DOHH2 (cell line): ENCODE measurements around the gene CCNL1.

ENCODE experiments used
- H3F3A ChIP-seq: fragments of 200-600 bp; sonication (generic), shearing (Covaris generic); 2 replicates; pipeline ENCODE4 v1.6.0; 2016; ENCODE audit warnings: antibody characterized with exemption, mild to moderate bottlenecking; ENCODE audit not compliant: control insufficient read depth, insufficient read depth
- H3K27ac ChIP-seq: fragments of 200-600 bp; sonication (generic); 2 replicates; pipeline ENCODE4 v1.5.1; 2014; ENCODE audit warnings: low read depth, mild to moderate bottlenecking, low read length, moderate library complexity
- H3K27me3 ChIP-seq: fragments of 200-600 bp; sonication (generic); 2 replicates; pipeline ENCODE4 v1.6.1; 2014; ENCODE audit warnings: mild to moderate bottlenecking, low read length, mixed read lengths; ENCODE audit not compliant: control insufficient read depth
- H3K36me3 ChIP-seq: fragments of 200-600 bp; sonication (generic); 2 replicates; pipeline ENCODE4 v1.6.1; 2014; ENCODE audit warnings: mild to moderate bottlenecking, low read length, moderate library complexity, mixed read lengths; ENCODE audit not compliant: control insufficient read depth
- H3K4me1 ChIP-seq: fragments of 200-600 bp; sonication (generic); 2 replicates; pipeline ENCODE4 v1.6.1; 2014; ENCODE audit warnings: mild to moderate bottlenecking, low read length, mixed read lengths; ENCODE audit not compliant: control insufficient read depth
- H3K4me2 ChIP-seq: fragments of 200-600 bp; sonication (generic); 2 replicates; pipeline ENCODE4 v1.6.0; 2014; ENCODE audit warnings: mild to moderate bottlenecking, low read length, moderate library complexity
- H3K4me3 ChIP-seq: fragments of 200-600 bp; sonication (generic); 2 replicates; pipeline ENCODE4 v1.5.1; 2014; ENCODE audit warnings: mild to moderate bottlenecking, low read length, mixed read lengths
- H3K79me2 ChIP-seq: fragments of 200-600 bp; sonication (generic); 2 replicates; pipeline ENCODE4 v1.6.1; 2014; ENCODE audit warnings: mild to moderate bottlenecking, low read length, mixed read lengths; ENCODE audit not compliant: control insufficient read depth
- H3K9me2 ChIP-seq: fragments of 200-600 bp; sonication (generic); replicated peaks from 2 replicates; pipeline ENCODE4 v1.6.1; 2014; ENCODE audit warnings: mild to moderate bottlenecking, low read length, mixed read lengths; ENCODE audit not compliant: control insufficient read depth
- H3K9me3 ChIP-seq: fragments of 200-600 bp; sonication (generic); 2 replicates; pipeline ENCODE4 v1.6.1; 2014; ENCODE audit warnings: antibody characterized with exemption, low read length, mixed read lengths; ENCODE audit not compliant: control insufficient read depth, insufficient read depth
- H4K20me1 ChIP-seq: fragments of 200-600 bp; sonication (generic); 2 replicates; pipeline ENCODE4 v1.6.0; 2014; ENCODE audit warnings: low read depth, mild to moderate bottlenecking, antibody characterized with exemption, low read length, moderate library complexity; ENCODE audit not compliant: control insufficient read depth, insufficient read depth
- EZH2phosphoT487 ChIP-seq: fragments of 200-600 bp; sonication (generic); IDR thresholded peaks from 2 replicates; pipeline ENCODE4 v1.6.1; 2017; ENCODE audit warnings: borderline replicate concordance, mild to moderate bottlenecking, antibody characterized with exemption, low read length, moderate library complexity, mixed read lengths
- TF ChIP-seq, protein P1 (sequence below): fragments of 200-600 bp; sonication (generic); IDR thresholded peaks from one replicate; pipeline ENCODE4 v1.5.1; 2014; ENCODE audit warnings: antibody characterized with exemption, mild to moderate bottlenecking, low read depth, low read length; ENCODE audit not compliant: poor library complexity, severe bottlenecking

The CCNL1 gene

DNA sequence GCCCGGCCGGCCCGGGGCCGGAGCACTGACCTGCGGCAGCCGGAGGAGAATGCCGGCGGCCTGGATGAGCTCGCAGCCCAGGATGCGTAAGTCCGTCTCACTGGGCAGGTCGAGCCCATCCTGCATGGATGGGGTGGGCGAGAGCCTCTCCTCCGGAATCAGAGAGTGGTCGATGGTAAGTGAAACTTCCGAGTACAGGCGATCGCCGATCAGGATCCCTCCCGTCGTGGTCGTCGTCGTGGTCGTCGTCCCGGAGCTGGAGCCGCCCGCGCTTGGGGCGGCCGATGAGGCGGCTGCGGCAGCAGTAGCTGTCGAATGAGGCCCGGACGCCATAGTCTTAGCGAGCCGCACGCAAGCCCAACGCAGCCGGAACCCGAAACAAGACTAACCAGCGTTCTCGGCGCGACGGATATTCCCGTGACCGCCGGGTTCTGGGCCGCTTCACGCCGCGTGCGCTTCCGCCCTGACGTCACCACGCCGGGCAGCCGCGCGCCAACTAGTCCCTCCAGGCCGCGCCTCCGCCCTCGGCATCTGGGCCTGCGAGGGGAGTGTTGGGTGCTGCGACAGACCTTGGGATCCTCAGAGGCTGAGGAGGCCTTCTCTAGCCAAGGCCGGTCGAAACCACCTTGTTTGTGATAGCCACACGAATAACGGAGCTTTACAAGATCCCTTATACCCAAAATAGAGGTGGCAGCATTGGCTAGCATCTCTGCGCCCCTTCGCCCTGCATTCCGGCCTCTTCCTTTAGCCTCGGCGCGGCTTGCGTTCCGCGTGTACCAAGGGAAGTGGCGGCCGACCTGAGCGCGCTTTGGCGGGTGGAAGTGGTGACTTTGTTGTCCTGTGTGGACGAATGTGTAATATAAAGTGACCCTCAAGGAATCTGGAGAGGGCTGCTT lies at the start of gene CCNL1:
Gene CCNL1 (minus strand): TSS at position 386 of the 896 bp plus-strand sequence. CDS start 53 bp downstream, at position 333.
- TF ChIP-seq, protein P1, sequence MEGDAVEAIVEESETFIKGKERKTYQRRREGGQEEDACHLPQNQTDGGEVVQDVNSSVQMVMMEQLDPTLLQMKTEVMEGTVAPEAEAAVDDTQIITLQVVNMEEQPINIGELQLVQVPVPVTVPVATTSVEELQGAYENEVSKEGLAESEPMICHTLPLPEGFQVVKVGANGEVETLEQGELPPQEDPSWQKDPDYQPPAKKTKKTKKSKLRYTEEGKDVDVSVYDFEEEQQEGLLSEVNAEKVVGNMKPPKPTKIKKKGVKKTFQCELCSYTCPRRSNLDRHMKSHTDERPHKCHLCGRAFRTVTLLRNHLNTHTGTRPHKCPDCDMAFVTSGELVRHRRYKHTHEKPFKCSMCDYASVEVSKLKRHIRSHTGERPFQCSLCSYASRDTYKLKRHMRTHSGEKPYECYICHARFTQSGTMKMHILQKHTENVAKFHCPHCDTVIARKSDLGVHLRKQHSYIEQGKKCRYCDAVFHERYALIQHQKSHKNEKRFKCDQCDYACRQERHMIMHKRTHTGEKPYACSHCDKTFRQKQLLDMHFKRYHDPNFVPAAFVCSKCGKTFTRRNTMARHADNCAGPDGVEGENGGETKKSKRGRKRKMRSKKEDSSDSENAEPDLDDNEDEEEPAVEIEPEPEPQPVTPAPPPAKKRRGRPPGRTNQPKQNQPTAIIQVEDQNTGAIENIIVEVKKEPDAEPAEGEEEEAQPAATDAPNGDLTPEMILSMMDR: no peak
- no peak for TF ChIP-seq EZH2phosphoT487
- Histone ChIP-seq H4K20me1 (peaks cover 42% of the 10 kb centered on the region), H3K79me2 (peaks cover 66% of the 10 kb centered on the region), H3K4me2 (peak within 1 kb of the TSS; percentile 64), H3K9me3 (no peaks in the 10 kb centered on the region), H3K27me3 (no peaks in the 10 kb centered on the region), H3F3A (peaks cover 37% of the 10 kb centered on the region), H3K36me3 (peaks cover 54% of the 10 kb centered on the region), H3K4me1 (peaks cover 46% of the 10 kb centered on the region), H3K27ac (peak within 1 kb of the TSS; percentile 71), H3K9me2 (no peaks in the 10 kb centered on the region), H3K4me3 (peak within 1 kb of the TSS; percentile 96)

DNA sequence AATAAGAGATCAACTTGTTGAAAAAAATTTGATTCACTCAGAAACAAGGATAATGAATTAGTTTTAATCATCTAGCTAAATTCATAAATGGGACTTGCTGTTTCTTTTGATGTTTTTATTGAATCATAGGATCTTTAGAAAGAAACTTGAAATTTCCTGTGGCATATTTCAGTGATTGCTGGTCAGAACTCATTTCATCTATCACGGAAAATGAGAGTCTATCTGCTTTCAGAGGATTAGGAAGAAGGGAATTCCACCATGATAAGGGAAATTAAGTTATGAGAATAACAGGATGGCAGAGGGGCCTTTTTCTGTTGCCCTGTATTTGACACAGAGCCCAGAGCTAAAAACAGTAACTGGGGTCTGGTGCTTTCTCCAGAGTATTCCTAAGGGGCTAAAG lies 44.9 kb upstream of the CCNL1 start:
- TF ChIP-seq, protein P1: no peak
- no peak for TF ChIP-seq EZH2phosphoT487
- Histone ChIP-seq H3K27me3 (no peaks in the 10 kb centered on the region), H3K4me3 (no peak overlapping the region), H3F3A (no peaks in the 10 kb centered on the region), H3K9me3 (no peaks in the 10 kb centered on the region), H3K79me2 (no peaks in the 10 kb centered on the region), H3K27ac (no peak overlapping the region), H4K20me1 (no peaks in the 10 kb centered on the region), H3K9me2 (no peaks in the 10 kb centered on the region), H3K4me1 (peaks cover 3% of the 10 kb centered on the region), H3K36me3 (no peaks in the 10 kb centered on the region), H3K4me2 (no peak overlapping the region)

DNA sequence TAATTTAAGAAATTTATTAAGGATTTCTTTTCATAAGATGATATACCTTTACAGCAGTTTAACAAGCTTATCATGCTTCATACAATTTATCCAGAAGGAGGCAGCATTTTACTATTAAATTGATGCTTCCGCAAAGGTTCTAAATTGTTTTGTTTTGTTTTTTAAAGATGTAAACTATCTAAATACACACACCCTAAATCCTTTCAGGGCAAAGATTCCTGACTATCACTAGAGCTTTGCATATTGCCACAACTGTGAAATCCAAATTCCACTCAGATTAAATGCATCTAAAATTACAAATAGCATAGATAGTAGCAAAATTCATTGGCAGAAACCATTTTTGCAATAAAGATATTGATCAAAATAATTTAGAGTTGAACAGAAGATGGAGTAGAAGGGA lies 44.5 kb upstream of the CCNL1 start:
- no peaks in the 10 kb centered on the region for H4K20me1 ChIP-seq
- no peaks in the 10 kb centered on the region for H3K27me3 ChIP-seq
- TF ChIP-seq, protein P1: peak; percentile 51
- TF ChIP-seq EZH2phosphoT487: no peak
- peaks cover 3% of the 10 kb centered on the region for H3K4me1 ChIP-seq
- H3F3A ChIP-seq: no peaks in the 10 kb centered on the region
- H3K9me2 ChIP-seq: no peaks in the 10 kb centered on the region
- no peaks in the 10 kb centered on the region for H3K9me3 ChIP-seq
- H3K36me3 ChIP-seq: no peaks in the 10 kb centered on the region
- no peak overlapping the region for H3K4me3 ChIP-seq
- no peak overlapping the region for H3K4me2 ChIP-seq
- no peak overlapping the region for H3K27ac ChIP-seq
- H3K79me2 ChIP-seq: no peaks in the 10 kb centered on the region
